Raji (cell line): Measurements from ENCODE around the gene SRCAP.

Source experiments
- POLR2A ChIP-seq: IDR thresholded peaks from 2 replicates; pipeline ENCODE4 v1.6.1; 2011; ENCODE audit warnings: low read depth, low read length, control low read depth; ENCODE audit not compliant: insufficient read depth

The SRCAP gene

DNA sequence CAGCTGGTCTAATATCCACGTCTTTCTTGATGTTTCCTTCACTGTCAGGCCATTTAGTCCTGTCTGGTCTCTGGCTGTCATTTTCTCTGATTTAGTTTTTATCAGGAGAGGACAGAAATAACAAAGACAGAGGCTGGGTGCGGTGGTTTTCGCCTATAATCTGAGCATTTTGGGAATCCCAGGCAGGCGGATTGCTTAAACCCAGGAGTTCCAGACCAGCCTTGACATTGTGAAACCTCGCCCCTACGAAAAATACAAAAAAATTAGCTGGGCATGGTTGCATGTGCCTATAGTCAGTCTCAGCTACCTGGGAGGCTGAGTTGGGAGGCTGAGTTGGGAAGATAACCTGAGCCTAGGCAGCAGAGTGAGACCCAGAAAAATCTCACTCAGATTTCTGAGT, 7.1 kb downstream of the SRCAP start:
- no peak for TF ChIP-seq POLR2A

- TF ChIP-seq POLR2A = no peak
Measured at GRCh38 chr16:30710971-30711370, 12.0 kb downstream of the SRCAP start.

- no peak for TF ChIP-seq POLR2A
Measured at GRCh38 chr16:30711712-30712111, 12.7 kb downstream of the SRCAP start.

DNA sequence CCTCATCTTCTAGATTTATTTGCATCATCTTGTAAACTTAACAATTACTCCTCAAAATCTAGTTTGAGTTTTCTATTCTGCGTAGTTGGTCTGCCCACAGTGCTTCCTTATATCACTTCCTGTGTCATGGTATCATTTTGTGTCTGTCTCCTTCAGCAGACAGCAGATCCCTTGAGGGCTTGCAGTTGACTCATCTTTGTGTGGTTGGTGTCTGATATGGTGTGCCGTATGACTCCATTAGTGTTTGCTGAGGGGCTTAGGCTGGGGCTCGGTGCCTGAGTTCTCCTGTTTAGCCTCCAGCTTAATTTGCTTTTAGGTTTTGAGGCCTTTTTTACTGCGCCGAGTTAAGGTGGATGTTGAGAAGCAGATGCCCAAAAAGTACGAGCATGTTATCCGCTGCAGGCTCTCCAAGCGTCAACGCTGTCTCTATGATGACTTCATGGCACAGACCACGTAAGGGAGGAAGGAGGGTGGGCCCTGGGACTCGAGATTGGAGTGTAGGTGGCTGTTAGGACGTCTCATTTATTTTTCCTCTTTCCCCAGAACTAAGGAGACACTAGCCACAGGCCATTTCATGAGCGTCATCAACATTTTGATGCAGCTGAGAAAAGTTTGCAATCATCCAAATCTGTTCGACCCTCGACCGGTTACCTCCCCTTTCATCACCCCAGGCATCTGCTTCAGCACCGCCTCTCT, 16.9 kb downstream of the SRCAP start:
- TF ChIP-seq POLR2A = no peak

DNA sequence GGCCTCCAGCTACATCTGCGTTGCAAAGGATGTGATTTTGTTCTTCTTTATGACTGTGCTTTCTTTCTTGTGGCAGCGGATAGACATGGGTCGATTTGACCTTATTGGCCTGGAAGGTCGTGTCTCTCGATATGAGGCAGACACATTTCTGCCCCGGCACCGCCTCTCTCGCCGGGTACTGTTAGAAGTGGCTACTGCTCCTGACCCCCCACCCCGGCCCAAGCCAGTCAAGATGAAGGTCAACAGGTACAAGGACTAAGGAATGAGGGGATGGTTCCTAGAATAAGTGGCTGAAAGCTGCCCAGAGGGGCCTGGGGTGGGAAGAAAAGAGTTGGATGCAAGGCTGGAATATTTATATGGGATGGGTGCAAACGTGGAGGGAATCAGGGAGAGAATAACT, 21.1 kb downstream of the SRCAP start:
- no peak for TF ChIP-seq POLR2A

DNA sequence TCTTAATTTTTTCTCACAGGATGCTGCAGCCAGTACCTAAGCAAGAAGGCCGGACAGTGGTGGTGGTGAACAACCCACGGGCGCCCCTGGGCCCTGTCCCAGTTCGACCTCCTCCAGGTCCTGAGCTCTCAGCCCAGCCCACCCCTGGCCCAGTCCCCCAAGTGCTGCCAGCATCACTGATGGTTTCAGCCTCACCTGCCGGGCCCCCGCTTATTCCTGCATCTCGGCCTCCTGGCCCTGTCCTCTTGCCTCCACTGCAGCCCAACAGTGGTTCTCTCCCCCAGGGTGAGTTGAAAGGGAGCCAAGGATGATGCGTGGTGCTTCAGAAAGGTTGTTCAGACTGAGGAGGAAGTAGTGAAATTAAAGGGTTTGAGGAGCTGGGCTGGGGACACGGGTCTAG, 21.7 kb downstream of the SRCAP start:
- TF ChIP-seq POLR2A = no peak

- no peak for TF ChIP-seq POLR2A
Measured at GRCh38 chr16:30721167-30721566, 22.2 kb downstream of the SRCAP start.

DNA sequence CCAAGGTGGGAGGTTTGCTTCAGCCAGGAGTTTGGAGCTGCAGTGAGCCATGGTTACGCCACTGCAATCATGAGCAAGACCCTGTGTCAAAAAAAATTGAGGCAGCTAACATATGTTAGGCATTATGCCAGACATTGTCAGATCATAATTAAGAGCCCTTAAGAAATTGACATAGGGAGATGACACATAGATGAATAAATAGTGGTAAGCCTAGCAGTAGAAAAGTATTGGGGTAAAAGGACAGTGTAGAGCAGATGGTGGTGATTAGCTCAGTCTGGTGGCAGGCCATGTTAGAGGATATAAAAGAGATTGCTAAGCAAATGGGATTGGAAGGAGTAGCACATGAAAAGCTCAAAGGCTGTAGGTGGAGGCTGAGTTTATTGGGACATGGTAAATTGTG, 22.6 kb downstream of the SRCAP start:
- TF ChIP-seq POLR2A = no peak

DNA sequence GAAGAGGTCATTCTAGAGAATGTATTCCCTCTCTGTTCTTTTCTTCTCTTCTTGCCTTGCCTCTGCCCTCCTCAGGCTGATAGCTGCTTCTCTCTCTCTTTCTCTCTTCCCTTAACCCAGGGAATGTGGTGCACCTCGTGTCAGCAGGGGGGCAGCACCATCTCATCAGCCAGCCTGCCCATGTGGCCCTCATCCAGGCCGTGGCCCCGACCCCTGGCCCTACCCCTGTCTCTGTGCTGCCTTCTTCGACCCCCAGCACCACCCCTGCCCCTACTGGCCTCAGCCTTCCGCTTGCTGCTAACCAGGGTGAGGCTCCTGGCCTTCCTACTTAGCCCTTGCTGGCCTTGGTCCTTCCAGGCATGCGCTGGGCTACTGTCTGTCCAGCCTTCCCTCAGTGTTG, 23.5 kb downstream of the SRCAP start:
- no peak for TF ChIP-seq POLR2A

DNA sequence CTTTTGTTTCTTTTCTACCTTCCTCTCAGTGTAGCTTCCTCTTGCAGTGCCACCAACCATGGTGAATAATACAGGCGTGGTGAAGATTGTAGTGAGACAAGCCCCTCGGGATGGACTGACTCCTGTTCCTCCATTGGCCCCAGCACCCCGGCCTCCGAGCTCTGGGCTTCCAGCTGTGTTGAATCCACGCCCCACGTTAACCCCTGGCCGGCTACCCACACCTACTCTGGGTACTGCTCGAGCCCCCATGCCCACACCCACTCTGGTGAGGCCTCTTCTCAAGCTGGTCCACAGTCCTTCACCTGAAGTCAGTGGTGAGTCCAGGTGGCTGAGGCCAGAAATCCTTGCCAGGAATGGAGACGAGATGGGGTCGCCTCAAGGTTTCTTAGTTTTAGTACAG, 23.9 kb downstream of the SRCAP start:
- no peak for TF ChIP-seq POLR2A

DNA sequence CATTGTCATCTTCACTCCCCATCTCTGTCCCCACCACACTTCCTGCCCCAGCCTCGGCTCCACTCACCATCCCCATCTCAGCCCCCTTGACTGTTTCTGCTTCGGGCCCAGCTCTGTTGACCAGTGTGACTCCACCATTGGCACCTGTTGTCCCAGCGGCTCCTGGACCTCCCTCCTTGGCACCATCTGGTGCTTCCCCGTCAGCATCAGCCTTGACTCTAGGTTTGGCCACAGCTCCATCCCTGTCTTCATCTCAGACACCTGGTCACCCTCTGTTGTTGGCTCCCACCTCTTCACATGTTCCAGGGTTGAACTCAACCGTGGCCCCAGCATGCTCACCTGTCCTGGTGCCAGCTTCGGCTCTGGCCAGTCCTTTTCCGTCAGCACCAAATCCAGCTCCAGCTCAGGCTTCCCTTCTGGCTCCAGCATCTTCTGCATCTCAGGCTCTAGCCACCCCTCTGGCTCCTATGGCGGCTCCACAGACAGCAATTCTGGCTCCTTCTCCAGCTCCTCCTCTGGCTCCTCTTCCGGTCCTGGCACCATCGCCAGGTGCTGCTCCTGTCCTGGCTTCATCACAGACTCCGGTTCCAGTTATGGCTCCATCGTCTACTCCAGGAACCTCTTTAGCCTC, 24.9 kb downstream of the SRCAP start:
- no peak for TF ChIP-seq POLR2A

DNA sequence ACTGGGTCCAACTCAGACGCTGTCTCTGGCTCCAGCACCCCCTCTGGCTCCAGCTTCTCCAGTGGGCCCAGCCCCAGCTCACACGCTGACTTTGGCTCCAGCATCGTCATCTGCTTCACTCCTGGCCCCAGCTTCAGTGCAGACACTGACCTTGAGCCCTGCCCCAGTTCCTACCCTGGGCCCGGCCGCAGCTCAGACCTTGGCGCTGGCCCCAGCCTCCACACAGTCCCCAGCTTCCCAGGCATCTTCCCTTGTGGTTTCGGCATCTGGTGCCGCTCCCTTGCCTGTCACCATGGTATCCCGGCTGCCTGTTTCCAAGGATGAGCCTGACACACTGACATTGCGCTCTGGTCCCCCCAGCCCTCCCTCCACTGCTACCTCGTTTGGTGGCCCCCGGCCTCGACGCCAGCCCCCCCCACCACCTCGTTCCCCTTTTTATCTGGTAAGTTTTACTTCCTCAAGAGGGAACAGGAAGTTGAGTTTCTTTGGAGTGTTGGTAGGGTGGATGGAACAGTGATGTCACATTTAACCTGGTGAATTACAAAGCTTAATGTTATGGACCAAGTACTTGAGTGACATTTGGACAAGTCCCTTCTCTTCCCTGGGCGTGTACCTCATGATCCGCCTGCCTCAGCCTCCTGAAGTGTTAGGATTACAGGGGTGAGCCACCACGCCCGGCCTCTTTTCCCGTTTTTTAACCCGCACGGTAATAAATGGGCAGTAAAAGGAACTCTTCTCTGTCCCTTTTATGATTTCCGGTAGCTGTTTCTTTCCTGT, 25.9 kb downstream of the SRCAP start:
- no peak for TF ChIP-seq POLR2A

- TF ChIP-seq POLR2A = no peak
Measured at GRCh38 chr16:30725418-30725792, 26.4 kb downstream of the SRCAP start.

GRCh38 chr16:30728321-30728720, 29.4 kb downstream of the SRCAP start:
- no peak for TF ChIP-seq POLR2A

GRCh38 chr16:30728899-30729672, 30.1 kb downstream of the SRCAP start:
- TF ChIP-seq POLR2A = no peak
